Stimulated activated CD8-positive, alpha-beta memory T cell treated with anti-CD3 and anti-CD28 coated beads, Interleukin-7, amount 100 ng/mL, for 24 hours (primary cell): Measurements from ENCODE around the gene SCFD1.
"Not testable (repeated sequence)": the region's sequence is repeated elsewhere in the genome, so short reads cannot be mapped to it uniquely, and the experiment has no call there.

Experiments used
- DNase-seq: peaks from one replicate; pipeline ENCODE4 v3.0.0-alpha.2; 2020; ENCODE audit warnings: low read depth

Gene SCFD1

GRCh38 chr14:30614155-30614554, 8.0 kb upstream of the SCFD1 start:
- no peak for DNase-seq

- DNase-seq, result no peak
Observed at GRCh38 chr14:30620178-30620577, 1.9 kb upstream of the SCFD1 start.

- DNase-seq, result no peak
Observed at GRCh38 chr14:30621354-30621939, 672 bp upstream of the SCFD1 start.

GRCh38 chr14:30623412-30624131, 1.5 kb downstream of the SCFD1 start:
- DNase-seq, result no peak

- DNase-seq, result no peak
Observed at GRCh38 chr14:30624132-30624423, 2.0 kb downstream of the SCFD1 start.

GRCh38 chr14:30625533-30625932, 3.4 kb downstream of the SCFD1 start:
- no peak for DNase-seq

- not testable (repeated sequence) for DNase-seq
Observed at GRCh38 chr14:30629432-30629831, 7.3 kb downstream of the SCFD1 start.

GRCh38 chr14:30630248-30630647, 8.1 kb downstream of the SCFD1 start:
- no peak for DNase-seq

GRCh38 chr14:30632730-30633129, 10.6 kb downstream of the SCFD1 start:
- no peak for DNase-seq

- no peak for DNase-seq
Observed at GRCh38 chr14:30638926-30639325, 16.8 kb downstream of the SCFD1 start.

GRCh38 chr14:30641207-30641606, 19.1 kb downstream of the SCFD1 start:
- no peak for DNase-seq

GRCh38 chr14:30644462-30644861, 22.3 kb downstream of the SCFD1 start:
- not testable (repeated sequence) for DNase-seq

GRCh38 chr14:30645600-30645999, 23.5 kb downstream of the SCFD1 start:
- DNase-seq, result no peak

- DNase-seq, result no peak
Observed at GRCh38 chr14:30648471-30648870, 26.4 kb downstream of the SCFD1 start.

GRCh38 chr14:30651937-30652336, 29.8 kb downstream of the SCFD1 start:
- DNase-seq, result no peak

GRCh38 chr14:30655124-30655523, 33.0 kb downstream of the SCFD1 start:
- no peak for DNase-seq

GRCh38 chr14:30655658-30656057, 33.5 kb downstream of the SCFD1 start:
- DNase-seq, result no peak

- no peak for DNase-seq
Observed at GRCh38 chr14:30656190-30656632, 34.1 kb downstream of the SCFD1 start.

GRCh38 chr14:30657050-30657449, 34.9 kb downstream of the SCFD1 start:
- no peak for DNase-seq

GRCh38 chr14:30657606-30658163, 35.6 kb downstream of the SCFD1 start:
- DNase-seq, result no peak

GRCh38 chr14:30658645-30659044, 36.5 kb downstream of the SCFD1 start:
- DNase-seq, result no peak

- DNase-seq, result no peak
Observed at GRCh38 chr14:30669594-30669993, 47.5 kb downstream of the SCFD1 start.

GRCh38 chr14:30673071-30673470, 51.0 kb downstream of the SCFD1 start:
- no peak for DNase-seq

GRCh38 chr14:30678926-30679431, 56.9 kb downstream of the SCFD1 start:
- no peak for DNase-seq
